Liver (tissue), 9 donors: ENCODE measurements around the gene COL11A1. TPM values are rescaled to one million over a fixed set of nuclear protein-coding genes. Genes with fewer than 3 reads are reported as not detected.

Source experiments
- DNase-seq: peaks from one replicate; pipeline ENCODE4 v3.0.0-alpha.2; 2017; ENCODE audit warnings: low spot score
- H3K27ac ChIP-seq, 2 donors: one replicate each; pipeline ENCODE4 v1.7.0; 2013; ENCODE audit warnings: inconsistent platforms in 2 of 2, low read length in 2 of 2, control low read depth in 1 of 2, low read depth in 1 of 2, mild to moderate bottlenecking in 1 of 2
- H3K27me3 ChIP-seq, 4 donors: one replicate each; pipeline versions ENCODE4 v1.6.1 to v1.7.0; 2013; ENCODE audit warnings: low read length in 3 of 4, inconsistent platforms in 1 of 4, mild to moderate bottlenecking in 1 of 4, moderate library complexity in 1 of 4; ENCODE audit not compliant: control insufficient read depth in 4 of 4, insufficient read depth in 4 of 4
- H3K36me3 ChIP-seq, 4 donors: one replicate each; pipeline versions ENCODE4 v1.6.1 to v1.7.0; 2013; ENCODE audit warnings: low read length in 3 of 4, mild to moderate bottlenecking in 3 of 4, low read depth in 1 of 4, moderate library complexity in 1 of 4; ENCODE audit not compliant: control insufficient read depth in 4 of 4, insufficient read depth in 3 of 4
- H3K4me1 ChIP-seq, 4 donors: one replicate each; pipeline versions ENCODE4 v1.6.1 to v1.7.0; 2013; ENCODE audit warnings: low read length in 3 of 4, mild to moderate bottlenecking in 3 of 4, moderate library complexity in 1 of 4; ENCODE audit not compliant: control insufficient read depth in 4 of 4, insufficient read depth in 4 of 4
- H3K4me3 ChIP-seq, 3 donors: one replicate each; pipeline versions ENCODE4 v1.6.1 to v1.7.0; 2013; ENCODE audit warnings: low read length in 3 of 3, control low read depth in 1 of 3, low read depth in 1 of 3, mild to moderate bottlenecking in 1 of 3
- H3K9ac ChIP-seq, 2 donors: one replicate each; pipeline ENCODE4 v1.7.0; 2013; ENCODE audit warnings: low read length in 2 of 2, mild to moderate bottlenecking in 2 of 2, moderate library complexity in 2 of 2, control low read depth in 1 of 2, low read depth in 1 of 2
- H3K9me3 ChIP-seq, 4 donors: one replicate each; pipeline versions ENCODE4 v1.6.1 to v1.7.0; 2013; ENCODE audit warnings: low read length in 3 of 4; ENCODE audit not compliant: control insufficient read depth in 4 of 4
- EGR1 ChIP-seq, 2 donors: IDR thresholded peaks; 2 replicates each; pipeline ENCODE4 v1.6.1; 2016 to 2018; ENCODE audit warnings: antibody characterized with exemption in 2 of 2, low read depth in 2 of 2
- FOXA1 ChIP-seq: IDR thresholded peaks from 2 replicates; pipeline ENCODE4 v1.6.1; 2016; ENCODE audit warnings: antibody characterized with exemption
- FOXA2 ChIP-seq: IDR thresholded peaks from 2 replicates; pipeline ENCODE4 v1.6.1; 2016; ENCODE audit warnings: antibody characterized with exemption
- GABPA ChIP-seq, 2 donors: IDR thresholded peaks in 1 of 2; conservative IDR thresholded peaks in 1 of 2; 2 replicates each; pipeline ENCODE4 v1.6.1; 2016; ENCODE audit warnings: antibody characterized with exemption in 2 of 2, mild to moderate bottlenecking in 1 of 2, moderate library complexity in 1 of 2
- HNF4A ChIP-seq, 2 donors: conservative IDR thresholded peaks; 2 replicates each; pipeline ENCODE4 v1.6.1; 2016; ENCODE audit warnings: antibody characterized with exemption in 2 of 2, mild to moderate bottlenecking in 2 of 2
- HNF4G ChIP-seq: IDR thresholded peaks from 2 replicates; pipeline ENCODE4 v1.6.1; 2016; ENCODE audit warnings: antibody characterized with exemption
- JUND ChIP-seq, 2 donors: IDR thresholded peaks; 2 replicates each; pipeline ENCODE4 v1.6.1; 2016; ENCODE audit warnings: antibody characterized with exemption in 2 of 2
- NR2F2 ChIP-seq: IDR thresholded peaks from 2 replicates; pipeline ENCODE4 v1.6.1; 2016; ENCODE audit warnings: antibody characterized with exemption
- RAD21 ChIP-seq, 2 donors: IDR thresholded peaks; 2 replicates each; pipeline ENCODE4 v1.6.1; 2016; ENCODE audit warnings: antibody characterized with exemption in 2 of 2, mild to moderate bottlenecking in 2 of 2
- RXRA ChIP-seq, 2 donors: IDR thresholded peaks; 2 replicates each; pipeline ENCODE4 v1.6.1; 2017 to 2018; ENCODE audit warnings: antibody characterized with exemption in 2 of 2, mild to moderate bottlenecking in 1 of 2
- SP1 ChIP-seq: IDR thresholded peaks from 2 replicates; pipeline ENCODE4 v1.6.1; 2018; ENCODE audit warnings: antibody characterized with exemption, mild to moderate bottlenecking
- TAF1 ChIP-seq: conservative IDR thresholded peaks from 2 replicates; pipeline ENCODE4 v1.6.1; 2016; ENCODE audit warnings: antibody characterized with exemption, mild to moderate bottlenecking
- YY1 ChIP-seq: IDR thresholded peaks from 2 replicates; pipeline ENCODE4 v1.6.1; 2016; ENCODE audit warnings: antibody characterized with exemption, mild to moderate bottlenecking
- WGBS: extraction: QIAGEN DNeasy Blood & Tissue Kit; methylation state at CpG from one replicate; pipeline ENCODE4 v1.1.7; 2013; 5-methylcytosine and 5-hydroxymethylcytosine counted together
- polyA plus RNA-seq, 2 donors: library from polyadenylated mRNA; stranded (reverse) in 1 of 2; unstranded in 1 of 2; fragments of 200-250 nt in 1 of 2; fragments of >200 nt in 1 of 2; fragmentation: Nextera tagmentation in 1 of 2; extraction: Ambion mirVana in 1 of 2; gene quantifications; one replicate each; pipeline versions ENCODE4 v1.2.1 to v1.2.3, GENCODE V29; 2013 to 2015
- total RNA-seq, 2 donors: library from RNA; depleted of rRNA; stranded (reverse); fragments of >200 nt; gene quantifications; one replicate each; pipeline ENCODE4 v1.2.3, GENCODE V29; 2014
- TF ChIP-seq, protein P1 (sequence below): fragments of 150-350 bp; IDR thresholded peaks from 2 replicates; pipeline ENCODE4 v1.5.1; 2017; ENCODE audit warnings: improper control_type of control experiment, low read depth, low read length; ENCODE audit not compliant: missing input control
- TF ChIP-seq, protein P2 (sequence below): IDR thresholded peaks from 2 replicates; pipeline ENCODE4 v1.6.1; 2016; ENCODE audit warnings: antibody characterized with exemption
- TF ChIP-seq, protein P3 (sequence below): IDR thresholded peaks from 2 replicates; pipeline ENCODE4 v1.6.1; 2016; ENCODE audit warnings: antibody characterized with exemption
- TF ChIP-seq, protein P4 (sequence below): IDR thresholded peaks from 2 replicates; pipeline ENCODE4 v1.6.1; 2016; ENCODE audit warnings: antibody characterized with exemption
- donor health status: healthy.
- donor health status: healthy.
- donor health status: healthy.
- donor health status: healthy.
- donor health status: healthy.

COL11A1 gene
- total and polyA plus RNA-seq, 4 donors, result 0.01 to 0.42 TPM; not detected in 2

DNA sequence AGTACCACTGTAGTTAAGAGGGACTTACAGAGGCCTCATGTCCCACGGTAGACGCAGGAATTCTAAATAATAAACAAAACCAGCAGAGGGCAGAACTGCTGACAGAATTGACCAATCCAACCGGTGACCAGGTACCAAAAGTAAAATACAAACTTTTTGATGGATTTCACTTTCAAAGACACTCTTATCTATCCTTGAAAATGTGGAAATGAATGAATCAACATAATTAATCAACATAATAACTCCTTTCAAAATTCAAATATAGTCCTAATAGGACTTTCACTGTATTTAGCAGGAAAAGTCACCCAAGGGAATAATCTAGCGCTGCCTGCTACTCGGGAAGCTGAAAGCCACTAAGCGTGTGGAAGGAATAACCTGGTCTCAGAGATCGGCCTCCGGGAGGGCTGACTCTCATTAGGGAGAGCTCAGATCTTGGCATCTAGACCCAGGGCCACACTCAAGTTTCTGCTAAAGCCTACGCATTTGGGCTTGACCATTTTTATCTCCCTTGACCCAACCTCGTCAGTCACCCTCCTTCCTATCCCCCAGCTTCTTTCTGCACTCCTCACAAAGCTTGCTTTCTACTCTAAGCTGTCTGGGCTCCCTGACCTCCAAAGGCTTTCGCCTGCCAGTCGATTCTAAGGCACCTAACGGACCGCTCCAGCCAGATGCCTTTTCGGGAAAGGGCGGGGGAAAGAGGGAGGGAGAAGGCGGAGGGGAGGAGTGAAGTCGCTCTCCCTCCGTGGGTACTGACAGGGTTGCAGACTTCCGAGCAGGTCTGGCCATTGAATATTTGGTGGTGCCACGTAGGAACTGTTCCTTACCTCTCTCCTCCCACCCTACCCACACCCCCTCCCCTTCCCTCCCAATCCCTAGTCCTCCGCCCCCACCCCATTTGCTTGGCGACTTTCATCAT lies 1.6 kb downstream of the COL11A1 start:
- DNase-seq, result no peak
- Histone ChIP-seq H3K27ac (no peak overlapping the region), H3K36me3 (no peaks in the 10 kb centered on the region), H3K9ac (no peak overlapping the region), H3K9me3 (no peaks in the 10 kb centered on the region), H3K27me3 (peaks cover 0 to 3% (median under 1%) of the 10 kb centered on the region in 4 donors), H3K4me3 (peak overlapping the region; percentile 14 to 44 (median 30)), H3K4me1 (peaks cover 5 to 22% (median 13%) of the 10 kb centered on the region in 4 donors)
- WGBS, result 3% methylated on average over 23 of the region's 23 CpGs
- TF ChIP-seq FOXA2 (no peak), RAD21 (IDR thresholded peaks at IDR 0.05) (peak; percentile 63 to 68)
- TF ChIP-seq, protein P1, sequence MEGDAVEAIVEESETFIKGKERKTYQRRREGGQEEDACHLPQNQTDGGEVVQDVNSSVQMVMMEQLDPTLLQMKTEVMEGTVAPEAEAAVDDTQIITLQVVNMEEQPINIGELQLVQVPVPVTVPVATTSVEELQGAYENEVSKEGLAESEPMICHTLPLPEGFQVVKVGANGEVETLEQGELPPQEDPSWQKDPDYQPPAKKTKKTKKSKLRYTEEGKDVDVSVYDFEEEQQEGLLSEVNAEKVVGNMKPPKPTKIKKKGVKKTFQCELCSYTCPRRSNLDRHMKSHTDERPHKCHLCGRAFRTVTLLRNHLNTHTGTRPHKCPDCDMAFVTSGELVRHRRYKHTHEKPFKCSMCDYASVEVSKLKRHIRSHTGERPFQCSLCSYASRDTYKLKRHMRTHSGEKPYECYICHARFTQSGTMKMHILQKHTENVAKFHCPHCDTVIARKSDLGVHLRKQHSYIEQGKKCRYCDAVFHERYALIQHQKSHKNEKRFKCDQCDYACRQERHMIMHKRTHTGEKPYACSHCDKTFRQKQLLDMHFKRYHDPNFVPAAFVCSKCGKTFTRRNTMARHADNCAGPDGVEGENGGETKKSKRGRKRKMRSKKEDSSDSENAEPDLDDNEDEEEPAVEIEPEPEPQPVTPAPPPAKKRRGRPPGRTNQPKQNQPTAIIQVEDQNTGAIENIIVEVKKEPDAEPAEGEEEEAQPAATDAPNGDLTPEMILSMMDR, result peak; percentile 47

DNA sequence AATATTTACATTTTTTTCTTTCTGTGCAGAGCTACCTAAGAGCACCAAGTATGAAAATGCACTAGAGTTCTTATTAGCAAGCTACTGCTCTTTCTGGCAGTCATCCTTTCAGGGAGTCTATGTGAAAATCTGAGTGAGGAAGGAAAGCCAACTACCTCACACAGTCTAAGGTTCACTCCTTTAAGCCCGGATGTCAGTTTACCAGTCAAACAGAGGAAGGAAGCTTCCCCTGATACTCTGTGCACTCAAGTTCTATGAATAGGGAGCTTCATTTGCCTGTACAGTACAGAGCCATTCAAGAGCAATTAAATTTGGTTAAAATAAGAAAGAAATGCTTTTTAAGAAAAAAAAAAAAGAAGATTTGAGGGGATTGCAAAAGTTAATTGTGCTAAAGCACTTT lies 6.9 kb downstream of the COL11A1 start:
- no peak overlapping the region for H3K9ac ChIP-seq
- WGBS, result 25% methylated on average over 1 of the region's 1 CpG
- no peak for DNase-seq

More for the DNA sequence above, 6.9 kb downstream of the COL11A1 start:
- H3K4me3 ChIP-seq, result no peak overlapping the region
- peaks cover 0 to 3% (median under 1%) of the 10 kb centered on the region in 4 donors for H3K4me1 ChIP-seq
- TF ChIP-seq, protein P2, sequence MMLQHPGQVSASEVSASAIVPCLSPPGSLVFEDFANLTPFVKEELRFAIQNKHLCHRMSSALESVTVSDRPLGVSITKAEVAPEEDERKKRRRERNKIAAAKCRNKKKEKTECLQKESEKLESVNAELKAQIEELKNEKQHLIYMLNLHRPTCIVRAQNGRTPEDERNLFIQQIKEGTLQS, result no peak
- no peak for TF ChIP-seq NR2F2
- TF ChIP-seq, protein P3, sequence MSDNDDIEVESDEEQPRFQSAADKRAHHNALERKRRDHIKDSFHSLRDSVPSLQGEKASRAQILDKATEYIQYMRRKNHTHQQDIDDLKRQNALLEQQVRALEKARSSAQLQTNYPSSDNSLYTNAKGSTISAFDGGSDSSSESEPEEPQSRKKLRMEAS, result no peak
- no peak for TF ChIP-seq FOXA2
- no peak for TF ChIP-seq FOXA1
- TF ChIP-seq, protein P1, result no peak
- TF ChIP-seq, protein P4, sequence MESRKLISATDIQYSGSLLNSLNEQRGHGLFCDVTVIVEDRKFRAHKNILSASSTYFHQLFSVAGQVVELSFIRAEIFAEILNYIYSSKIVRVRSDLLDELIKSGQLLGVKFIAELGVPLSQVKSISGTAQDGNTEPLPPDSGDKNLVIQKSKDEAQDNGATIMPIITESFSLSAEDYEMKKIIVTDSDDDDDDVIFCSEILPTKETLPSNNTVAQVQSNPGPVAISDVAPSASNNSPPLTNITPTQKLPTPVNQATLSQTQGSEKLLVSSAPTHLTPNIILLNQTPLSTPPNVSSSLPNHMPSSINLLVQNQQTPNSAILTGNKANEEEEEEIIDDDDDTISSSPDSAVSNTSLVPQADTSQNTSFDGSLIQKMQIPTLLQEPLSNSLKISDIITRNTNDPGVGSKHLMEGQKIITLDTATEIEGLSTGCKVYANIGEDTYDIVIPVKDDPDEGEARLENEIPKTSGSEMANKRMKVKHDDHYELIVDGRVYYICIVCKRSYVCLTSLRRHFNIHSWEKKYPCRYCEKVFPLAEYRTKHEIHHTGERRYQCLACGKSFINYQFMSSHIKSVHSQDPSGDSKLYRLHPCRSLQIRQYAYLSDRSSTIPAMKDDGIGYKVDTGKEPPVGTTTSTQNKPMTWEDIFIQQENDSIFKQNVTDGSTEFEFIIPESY, result no peak
- TF ChIP-seq YY1, result no peak
- no peak for TF ChIP-seq RAD21 (IDR thresholded peaks at IDR 0.05)
- no peak for TF ChIP-seq HNF4A (conservative IDR thresholded peaks at IDR 0.05)
- TF ChIP-seq JUND (IDR thresholded peaks at IDR 0.05), result no peak
- no peak for TF ChIP-seq SP1
- TF ChIP-seq EGR1 (IDR thresholded peaks at IDR 0.05; ENCODE audit: low read depth in 2 of 2), result no peak
- no peak for TF ChIP-seq RXRA (IDR thresholded peaks at IDR 0.05)
- TF ChIP-seq TAF1, result no peak
- no peak for TF ChIP-seq GABPA (IDR thresholded peaks at IDR 0.05 in 1 of 2, conservative IDR thresholded peaks at IDR 0.05 in 1 of 2)
- no peak for TF ChIP-seq HNF4G
- no peaks in the 10 kb centered on the region for H3K36me3 ChIP-seq
- H3K9me3 ChIP-seq, result no peaks in the 10 kb centered on the region
- no peak overlapping the region for H3K27ac ChIP-seq
- H3K27me3 ChIP-seq, result peaks cover 0 to 4% (median 0%) of the 10 kb centered on the region in 4 donors
